Skeletal muscle tissue (tissue), 4 donors: Measurements from ENCODE around the gene NRIP3. TPM values are rescaled to one million over a fixed set of nuclear protein-coding genes. Genes with fewer than 3 reads are reported as not detected.

Experiments used
- H3K27ac ChIP-seq: one replicate; pipeline ENCODE4 v1.7.0; 2013; ENCODE audit warnings: mild to moderate bottlenecking, low read depth, low read length, inconsistent platforms
- H3K27me3 ChIP-seq, 3 donors: one replicate each; pipeline ENCODE4 v1.7.0; 2013; ENCODE audit warnings: low read length in 3 of 3; ENCODE audit not compliant: control insufficient read depth in 3 of 3, insufficient read depth in 3 of 3
- H3K36me3 ChIP-seq, 3 donors: one replicate each; pipeline ENCODE4 v1.7.0; 2013; ENCODE audit warnings: low read length in 3 of 3; ENCODE audit not compliant: control insufficient read depth in 3 of 3, insufficient read depth in 3 of 3
- H3K4me1 ChIP-seq, 3 donors: one replicate each; pipeline ENCODE4 v1.7.0; 2013; ENCODE audit warnings: low read length in 3 of 3, mild to moderate bottlenecking in 3 of 3; ENCODE audit not compliant: control insufficient read depth in 3 of 3, insufficient read depth in 3 of 3
- H3K4me3 ChIP-seq, 3 donors: one replicate each; pipeline ENCODE4 v1.7.0; 2013; ENCODE audit warnings: low read length in 3 of 3
- H3K9ac ChIP-seq, 3 donors: one replicate each; pipeline ENCODE4 v1.7.0; 2013; ENCODE audit warnings: low read length in 3 of 3, mild to moderate bottlenecking in 3 of 3, moderate library complexity in 2 of 3, low read depth in 1 of 3
- H3K9me3 ChIP-seq, 3 donors: one replicate each; pipeline ENCODE4 v1.7.0; 2013; ENCODE audit warnings: low read length in 3 of 3; ENCODE audit not compliant: control insufficient read depth in 3 of 3
- total RNA-seq: library from RNA; depleted of rRNA; stranded (reverse); fragments of >200 nt; gene quantifications from one replicate; pipeline ENCODE4 v1.2.3, GENCODE V29; 2014
- donor health status: Osteomylitis.

Gene NRIP3
- total RNA-seq: 1.0 TPM

DNA sequence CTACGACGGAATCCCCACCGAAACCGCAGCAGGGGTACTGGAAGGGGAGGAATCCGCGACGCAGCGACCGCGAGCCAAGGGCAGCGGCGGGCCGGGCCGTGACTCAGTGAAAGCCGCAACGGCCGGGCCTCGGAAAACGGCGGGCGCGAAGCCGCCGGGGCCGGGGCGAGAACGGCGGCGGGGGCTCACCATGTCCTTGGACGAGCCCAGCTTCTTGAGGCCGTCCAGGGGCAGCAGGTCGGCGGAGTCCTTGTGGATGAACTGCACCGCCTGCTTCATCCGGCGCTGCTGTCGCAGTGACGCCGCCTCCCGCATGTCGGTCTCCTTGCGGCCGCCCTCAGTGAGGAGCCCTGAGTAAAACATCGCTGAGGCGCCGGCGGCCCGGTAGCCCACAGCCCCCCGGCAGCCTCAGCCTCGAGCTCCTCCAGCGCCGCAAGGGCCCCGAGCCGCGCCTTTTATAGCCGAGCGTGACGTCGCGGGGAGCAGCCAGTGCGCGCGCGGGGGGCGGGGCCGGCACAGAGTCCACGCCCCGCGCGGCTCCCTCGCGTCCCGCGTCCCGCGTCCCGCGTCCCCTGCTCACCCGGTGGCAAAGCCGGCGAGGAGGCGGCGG, at the start of gene NRIP3:
TSS of gene NRIP3 (minus strand) at position 429 of the 610 bp plus-strand sequence. CDS start at position 363, 66 bp downstream.
- H3K27me3 ChIP-seq: peaks cover 13 to 33% (median 29%) of the 10 kb centered on the region in 3 donors
- H3K4me3 ChIP-seq: peak within 1 kb of the TSS; percentile 49 to 59 (median 59)
- peak within 1 kb of the TSS; percentile 3 to 35 (median 27) for H3K9ac ChIP-seq
- H3K27ac ChIP-seq: no peak within 1 kb of the TSS
- peaks cover 8 to 13% (median 12%) of the 10 kb centered on the region in 3 donors for H3K4me1 ChIP-seq
- no peaks in the 10 kb centered on the region for H3K36me3 ChIP-seq
- no peaks in the 10 kb centered on the region for H3K9me3 ChIP-seq

DNA sequence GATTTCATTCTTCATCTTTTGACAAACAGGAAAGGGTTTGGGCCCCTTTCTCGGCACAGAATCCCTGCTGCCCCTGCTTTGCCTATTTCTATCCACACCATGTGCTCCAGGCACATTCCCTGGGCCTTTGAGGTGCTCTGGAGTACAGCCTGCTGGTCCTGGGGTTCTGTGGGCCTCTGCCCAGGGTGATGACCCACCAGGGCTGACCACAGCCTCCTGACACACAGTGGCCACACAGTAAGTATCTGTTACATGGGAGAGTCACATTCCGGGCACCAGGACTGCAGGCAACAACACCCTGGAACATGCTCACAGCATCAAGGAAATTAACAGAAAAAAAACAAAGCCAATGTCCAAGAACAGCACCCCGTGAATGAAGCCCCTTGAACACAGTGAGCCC, 48.5 kb upstream of the NRIP3 start:
- Histone ChIP-seq H3K9me3 (no peaks in the 10 kb centered on the region), H3K4me3 (no peak overlapping the region), H3K36me3 (no peaks in the 10 kb centered on the region), H3K4me1 (peaks cover 1 to 9% (median 2%) of the 10 kb centered on the region in 3 donors), H3K27me3 (no peaks in the 10 kb centered on the region), H3K27ac (no peak overlapping the region), H3K9ac (no peak overlapping the region)

DNA sequence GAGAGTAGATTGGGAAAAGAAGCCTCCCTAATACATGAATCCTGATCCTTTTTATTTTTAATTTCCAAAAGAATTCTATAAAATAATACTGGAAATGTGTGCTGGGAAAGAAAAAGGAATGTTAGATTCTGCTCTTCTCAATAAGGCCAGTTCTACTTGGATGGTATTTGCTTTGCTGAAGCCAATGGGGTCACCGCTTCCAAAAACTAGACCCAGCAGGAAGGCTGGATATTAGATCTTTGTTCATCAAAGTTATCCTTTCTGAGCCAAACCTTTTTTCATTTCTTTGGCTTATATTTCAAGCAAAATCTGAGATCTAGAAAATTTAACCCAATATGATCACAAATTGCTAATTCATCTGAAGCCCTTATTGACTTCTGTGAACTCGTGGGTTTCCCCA, 46.2 kb upstream of the NRIP3 start:
- H3K4me3 ChIP-seq: no peak overlapping the region

DNA sequence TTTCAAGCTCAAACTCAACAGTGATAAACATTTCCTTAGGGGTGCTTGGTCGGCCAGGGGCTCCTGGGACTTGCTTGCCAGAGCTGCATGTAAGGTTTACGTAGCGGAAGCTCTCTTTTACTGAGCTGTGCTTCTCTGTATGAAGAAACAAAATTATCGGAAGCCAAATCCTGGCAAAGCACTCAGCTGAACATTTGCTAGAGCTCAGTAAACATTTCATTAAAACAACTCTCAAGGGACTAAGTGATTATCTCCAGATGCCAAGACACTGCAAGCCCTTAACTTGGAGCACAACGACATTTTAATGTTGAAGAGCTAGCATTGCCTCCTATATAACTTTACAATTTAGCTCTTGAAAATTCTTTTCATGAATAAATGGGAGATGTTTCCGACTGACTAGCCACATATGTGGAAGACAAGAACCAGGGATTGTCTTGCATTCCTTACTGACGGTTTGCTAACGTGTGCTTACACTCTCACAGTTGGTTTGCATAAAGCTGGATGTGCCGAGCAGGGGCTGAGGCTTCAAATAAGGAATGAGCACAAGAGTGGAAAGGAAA, 44.2 kb upstream of the NRIP3 start:
- Histone ChIP-seq H3K27ac (no peak overlapping the region), H3K27me3 (no peaks in the 10 kb centered on the region), H3K9me3 (no peaks in the 10 kb centered on the region), H3K4me1 (peaks cover 3 to 11% (median 7%) of the 10 kb centered on the region in 3 donors), H3K36me3 (no peaks in the 10 kb centered on the region), H3K9ac (no peak overlapping the region), H3K4me3 (no peak overlapping the region)

More for the DNA sequence above, 46.2 kb upstream of the NRIP3 start:
- no peak overlapping the region for H3K27ac ChIP-seq
- no peak overlapping the region for H3K9ac ChIP-seq
- no peaks in the 10 kb centered on the region for H3K9me3 ChIP-seq
- peaks cover 3 to 11% (median 7%) of the 10 kb centered on the region in 3 donors for H3K4me1 ChIP-seq
- no peaks in the 10 kb centered on the region for H3K36me3 ChIP-seq
- H3K27me3 ChIP-seq: no peaks in the 10 kb centered on the region

DNA sequence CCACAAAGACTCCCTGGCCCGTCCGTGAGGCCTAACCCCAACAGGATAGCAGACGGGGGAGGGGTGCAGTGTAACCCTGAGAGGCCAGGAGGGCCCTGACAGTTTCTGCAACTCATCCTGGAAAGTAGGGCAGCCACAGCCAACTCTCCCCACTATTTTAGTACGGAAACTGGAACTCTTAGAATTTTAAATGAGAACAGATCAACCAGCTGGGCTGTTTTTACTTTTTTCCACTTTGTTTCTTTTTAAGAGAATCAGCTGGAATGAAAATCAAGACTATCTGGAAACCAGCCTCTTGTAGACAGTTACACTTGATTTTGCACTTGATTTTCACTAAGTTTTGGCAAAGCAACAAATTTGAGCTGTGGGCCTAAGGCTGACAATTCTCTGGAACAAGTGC, 42.7 kb upstream of the NRIP3 start:
- no peak overlapping the region for H3K4me3 ChIP-seq
- no peaks in the 10 kb centered on the region for H3K27me3 ChIP-seq
- H3K4me1 ChIP-seq: peaks cover 3 to 11% (median 7%) of the 10 kb centered on the region in 3 donors
- H3K9ac ChIP-seq: no peak overlapping the region
- no peaks in the 10 kb centered on the region for H3K36me3 ChIP-seq
- H3K9me3 ChIP-seq: no peaks in the 10 kb centered on the region
- H3K27ac ChIP-seq: no peak overlapping the region

DNA sequence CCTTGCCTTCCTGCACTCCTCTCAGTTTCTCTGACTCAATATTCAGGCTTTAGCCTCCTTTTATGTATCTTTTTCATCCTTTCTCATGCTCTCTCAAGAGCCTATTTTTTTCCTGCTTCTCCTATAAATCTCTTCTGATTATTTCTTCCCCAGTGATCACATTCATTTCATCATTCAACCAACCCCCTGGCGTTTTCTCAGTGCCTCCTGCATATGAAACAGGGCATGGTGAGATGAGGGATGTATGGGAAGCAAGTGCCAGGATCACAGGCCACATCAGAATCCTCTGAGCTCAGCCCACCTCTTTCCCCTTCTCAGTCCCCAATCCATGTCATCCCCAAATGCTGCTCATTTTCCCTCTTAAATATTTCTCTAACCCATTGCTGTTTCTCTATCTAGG, 38.7 kb upstream of the NRIP3 start:
- H3K4me1 ChIP-seq: peaks cover 3 to 7% (median 4%) of the 10 kb centered on the region in 3 donors
- H3K36me3 ChIP-seq: no peaks in the 10 kb centered on the region
- no peaks in the 10 kb centered on the region for H3K27me3 ChIP-seq
- no peaks in the 10 kb centered on the region for H3K9me3 ChIP-seq
- no peak overlapping the region for H3K27ac ChIP-seq
- no peak overlapping the region for H3K4me3 ChIP-seq
- H3K9ac ChIP-seq: no peak overlapping the region

DNA sequence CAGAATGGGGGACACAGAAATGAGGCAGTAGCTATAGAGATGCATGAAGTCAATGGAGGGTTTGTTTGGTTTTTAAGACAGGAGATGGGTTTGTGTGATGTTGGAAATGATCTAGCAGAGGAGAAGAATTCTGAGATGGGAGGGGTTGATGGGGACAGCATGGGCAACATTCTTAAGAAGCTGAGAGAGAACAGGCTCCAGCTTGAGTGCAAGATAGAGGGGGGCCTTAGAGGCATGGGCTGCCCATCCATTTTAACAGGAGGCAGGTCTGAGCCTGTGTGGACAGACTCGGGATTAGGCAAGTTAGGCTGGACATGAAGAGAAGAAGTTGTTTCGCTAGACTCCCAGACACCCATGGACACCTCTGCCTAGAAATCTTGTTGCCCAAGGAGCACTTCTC, 37.9 kb upstream of the NRIP3 start:
- no peak overlapping the region for H3K9ac ChIP-seq
- H3K4me1 ChIP-seq: no peaks in the 10 kb centered on the region
- no peaks in the 10 kb centered on the region for H3K36me3 ChIP-seq
- no peaks in the 10 kb centered on the region for H3K9me3 ChIP-seq
- H3K4me3 ChIP-seq: no peak overlapping the region
- no peak overlapping the region for H3K27ac ChIP-seq
- H3K27me3 ChIP-seq: no peaks in the 10 kb centered on the region

DNA sequence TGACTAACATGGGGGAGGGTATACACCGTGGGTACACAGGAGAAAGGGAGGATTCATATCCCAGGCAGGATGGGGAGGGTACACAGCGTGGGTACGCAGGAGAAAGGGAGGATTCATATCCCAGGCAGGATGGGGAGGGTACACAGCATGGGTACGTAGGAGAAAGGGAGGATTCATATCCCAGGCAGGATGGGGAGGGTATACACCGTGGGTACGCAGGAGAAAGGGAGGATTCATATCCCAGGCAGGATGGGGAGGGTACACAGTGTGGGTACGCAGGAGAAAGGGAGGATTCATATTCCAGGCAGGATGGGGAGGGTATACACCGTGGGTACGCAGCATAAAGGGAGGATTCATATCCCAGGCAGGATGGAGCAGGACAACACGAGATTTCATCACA, 36.6 kb upstream of the NRIP3 start:
- H3K27me3 ChIP-seq: no peaks in the 10 kb centered on the region
- H3K4me3 ChIP-seq: no peak overlapping the region
- no peaks in the 10 kb centered on the region for H3K4me1 ChIP-seq
- H3K27ac ChIP-seq: no peak overlapping the region
- H3K9ac ChIP-seq: no peak overlapping the region
- no peaks in the 10 kb centered on the region for H3K9me3 ChIP-seq
- H3K36me3 ChIP-seq: no peaks in the 10 kb centered on the region

- H3K4me3 ChIP-seq: no peak overlapping the region
- no peaks in the 10 kb centered on the region for H3K9me3 ChIP-seq
- no peaks in the 10 kb centered on the region for H3K4me1 ChIP-seq
- H3K9ac ChIP-seq: no peak overlapping the region
- no peaks in the 10 kb centered on the region for H3K27me3 ChIP-seq
- H3K36me3 ChIP-seq: no peaks in the 10 kb centered on the region
- H3K27ac ChIP-seq: no peak overlapping the region
Measured at GRCh38 chr11:9039863-9040262, 36.1 kb upstream of the NRIP3 start.

- Histone ChIP-seq H3K9me3 (no peaks in the 10 kb centered on the region), H3K27ac (no peak overlapping the region), H3K4me3 (no peak overlapping the region), H3K36me3 (no peaks in the 10 kb centered on the region), H3K4me1 (no peaks in the 10 kb centered on the region), H3K9ac (no peak overlapping the region), H3K27me3 (no peaks in the 10 kb centered on the region)
Measured at GRCh38 chr11:9039198-9039597, 35.4 kb upstream of the NRIP3 start.
